Activated CD8-positive, alpha-beta memory T cell treated with anti-CD3 and anti-CD28 coated beads for 4 hours (primary cell): ENCODE measurements around the gene IL6ST.
A peak's percentile ranks its signal among the peaks of the same experiment; 100 is the strongest.
"Not testable (repeated sequence)": the region's sequence is repeated elsewhere in the genome, so short reads cannot be mapped to it uniquely, and the experiment has no call there.

Source experiments
- DNase-seq, 2 donors: peaks; one replicate each; pipeline ENCODE4 v3.0.0-alpha.2; 2020; ENCODE audit warnings: low read depth in 2 of 2

IL6ST gene

DNA sequence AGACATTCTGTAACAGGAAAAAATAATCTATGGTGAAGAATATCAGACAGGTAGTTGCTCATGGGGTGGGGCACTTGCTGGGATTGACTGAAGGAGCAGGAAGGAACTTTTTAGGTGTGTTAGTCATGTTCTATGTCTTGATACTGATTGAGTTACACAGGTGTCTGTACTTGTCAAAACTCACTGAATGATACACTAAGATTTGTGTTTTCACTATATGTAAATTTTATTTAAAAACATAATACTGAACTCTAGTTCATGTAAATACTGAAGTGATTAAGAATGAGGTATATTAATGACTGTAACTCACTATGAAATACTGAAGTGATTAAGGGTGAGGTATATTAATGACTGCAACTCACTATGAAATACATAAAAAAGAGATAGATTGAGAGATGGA lies 28.5 kb downstream of the IL6ST start:
- no peak for DNase-seq

DNA sequence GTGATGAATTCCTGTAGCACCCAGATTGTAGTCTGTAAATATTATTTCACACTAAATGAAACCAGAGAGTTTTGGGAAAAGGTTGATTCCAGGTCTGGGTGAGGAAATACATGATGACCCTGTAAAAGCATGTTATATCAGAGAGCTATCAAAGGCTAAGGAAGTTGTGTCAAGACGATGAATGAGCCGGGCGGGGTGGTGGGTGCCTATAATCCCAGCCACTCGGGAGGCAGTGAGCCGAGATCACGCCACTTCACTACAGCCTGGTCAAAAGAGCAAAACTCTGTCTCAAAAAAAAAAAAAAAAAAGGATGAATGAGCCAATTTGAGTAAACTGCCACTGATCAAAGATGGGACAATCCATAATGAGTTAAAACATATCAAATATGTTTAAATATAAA lies 29.2 kb downstream of the IL6ST start:
- DNase-seq, result no peak

DNA sequence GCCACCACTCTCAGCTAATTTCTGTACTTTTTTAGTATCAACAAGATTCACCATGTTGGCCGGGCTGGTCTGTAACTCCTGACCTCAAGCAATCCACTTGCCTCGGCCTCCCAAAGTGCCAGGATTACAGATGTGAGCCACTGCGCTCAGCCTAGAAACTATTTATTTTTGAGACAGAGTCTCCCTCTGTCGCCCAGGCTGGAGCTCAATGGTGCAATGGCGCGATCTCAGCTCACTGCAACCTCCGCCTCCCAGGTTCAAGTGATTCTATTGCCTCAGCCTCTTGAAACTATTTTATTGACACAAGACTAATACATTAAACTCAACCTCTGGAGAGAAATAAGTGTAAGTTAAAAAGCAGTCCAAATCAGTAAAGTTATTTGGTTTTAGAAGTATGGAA lies 34.0 kb downstream of the IL6ST start:
- no peak for DNase-seq

DNA sequence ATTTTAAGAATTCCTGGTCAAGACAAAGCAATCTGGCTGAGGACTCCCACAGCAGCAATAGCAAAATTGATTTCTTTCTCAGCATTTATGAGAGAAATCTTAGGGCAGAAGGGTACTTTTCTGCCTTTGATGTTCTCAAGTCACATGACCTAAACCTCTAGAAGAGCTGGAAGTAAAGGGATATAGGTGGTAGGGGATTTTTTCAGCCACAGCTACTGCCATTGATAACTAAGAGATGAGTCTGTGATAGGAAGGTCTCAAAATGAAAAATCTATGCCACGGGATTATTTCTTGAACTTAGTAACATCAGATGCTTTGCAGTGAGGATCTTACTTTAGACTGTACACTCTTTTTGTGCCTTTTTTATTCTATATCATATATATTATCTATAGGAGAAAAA lies 35.6 kb downstream of the IL6ST start:
- no peak for DNase-seq

DNA sequence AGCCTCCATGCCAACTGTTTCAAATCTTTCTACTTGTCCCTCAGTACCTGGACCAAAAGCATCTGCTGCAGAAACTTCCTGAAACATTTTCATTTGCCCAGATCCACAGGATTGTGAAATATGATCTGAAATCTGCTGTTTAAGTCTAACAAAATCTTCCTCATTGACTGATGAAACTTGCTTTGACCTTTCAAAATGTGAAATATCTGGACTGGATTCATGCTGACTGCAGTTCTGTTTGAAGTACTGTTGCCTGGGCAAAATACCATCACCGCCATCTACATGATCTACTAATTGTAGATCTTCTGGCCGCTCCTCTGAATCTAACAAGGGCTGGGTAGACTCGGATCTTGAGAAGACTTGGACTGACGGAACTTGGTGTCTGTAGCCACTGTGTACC lies 53.6 kb downstream of the IL6ST start:
- DNase-seq, result not testable (repeated sequence)

DNA sequence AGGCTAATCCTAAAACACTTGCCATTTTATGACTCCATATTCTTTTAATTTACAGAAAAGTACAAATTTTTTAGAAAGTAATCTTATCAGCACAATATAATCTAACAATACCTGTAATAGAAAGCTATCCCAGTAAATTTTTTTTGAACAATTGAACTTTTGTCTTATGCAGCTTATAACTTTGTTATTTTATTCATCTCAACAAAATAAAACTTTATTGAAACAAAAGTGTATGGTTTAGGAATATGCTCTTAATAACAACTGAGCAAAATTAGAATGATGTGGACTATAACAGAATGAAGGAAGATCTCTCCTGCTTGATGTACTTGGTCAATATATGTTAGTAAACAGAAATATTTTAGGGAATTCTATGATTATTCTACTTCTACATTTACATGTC lies 57.2 kb downstream of the IL6ST start:
- DNase-seq, result not testable (repeated sequence)

DNA sequence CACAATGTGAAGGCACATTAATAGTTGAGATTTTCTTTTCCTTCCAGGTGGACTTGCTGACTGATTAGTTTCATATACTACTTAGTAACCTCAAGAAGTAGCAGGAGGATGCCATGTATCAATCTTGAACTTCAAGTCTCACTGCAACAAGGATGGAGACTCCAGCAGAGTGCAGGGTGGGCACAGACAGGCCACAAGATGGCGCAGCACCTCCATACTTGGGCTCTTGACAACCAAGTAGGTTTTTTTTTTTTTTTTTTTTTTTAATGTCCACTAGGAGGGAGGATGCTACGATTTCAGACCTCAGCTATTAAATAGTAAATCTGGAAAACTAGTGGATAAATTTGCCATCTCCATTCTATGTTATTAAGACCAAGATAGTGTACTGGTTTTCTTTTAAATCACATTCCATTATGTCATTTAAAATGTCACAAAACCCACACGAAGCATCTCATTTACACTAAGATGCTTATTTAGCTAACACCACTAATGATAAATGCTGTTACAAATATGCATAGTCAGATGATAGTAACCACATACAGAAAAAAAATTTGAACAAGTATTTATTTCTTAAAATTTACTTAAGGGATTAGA lies 58.6 kb downstream of the IL6ST start:
- peak; percentile 46 to 51 for DNase-seq

DNA sequence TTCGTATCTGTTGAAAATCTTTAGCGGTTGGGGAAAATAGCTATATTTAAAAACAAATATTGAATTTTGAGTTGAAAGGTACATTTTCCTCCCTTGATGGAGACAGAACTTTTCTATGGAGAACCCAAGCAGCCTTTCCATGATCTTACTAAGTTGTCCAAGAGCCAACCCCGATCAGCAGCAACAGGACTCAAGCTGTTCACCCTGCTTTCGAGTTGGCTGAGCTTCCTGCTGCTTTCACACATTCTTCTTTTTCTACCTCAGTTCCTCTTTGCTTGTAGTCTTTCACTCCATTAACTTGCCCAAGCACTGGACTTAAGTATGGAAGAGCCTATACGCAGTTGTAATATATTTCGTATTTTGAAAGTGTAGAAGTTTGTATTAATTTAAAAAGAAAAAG lies 59.4 kb downstream of the IL6ST start:
- no peak for DNase-seq

DNA sequence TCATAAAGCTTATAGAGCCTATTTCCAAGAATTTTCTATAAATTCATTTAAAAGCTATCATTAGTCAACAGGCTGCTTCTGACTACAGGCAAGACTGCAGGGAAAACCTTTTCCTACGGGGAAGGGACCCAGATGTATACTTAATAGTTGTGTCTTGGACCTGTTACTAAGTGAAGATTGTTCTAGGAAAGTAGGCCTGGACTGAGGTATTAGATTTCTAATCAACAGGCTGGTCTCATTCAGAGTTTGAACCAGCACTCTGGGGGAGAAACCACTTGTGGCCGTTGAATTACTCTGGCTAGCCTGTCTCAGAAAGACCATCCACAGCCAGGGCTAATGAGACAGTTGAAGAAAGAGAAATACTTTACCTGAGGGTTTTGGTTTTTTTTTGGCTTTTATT lies 60.0 kb downstream of the IL6ST start:
- no peak for DNase-seq

DNA sequence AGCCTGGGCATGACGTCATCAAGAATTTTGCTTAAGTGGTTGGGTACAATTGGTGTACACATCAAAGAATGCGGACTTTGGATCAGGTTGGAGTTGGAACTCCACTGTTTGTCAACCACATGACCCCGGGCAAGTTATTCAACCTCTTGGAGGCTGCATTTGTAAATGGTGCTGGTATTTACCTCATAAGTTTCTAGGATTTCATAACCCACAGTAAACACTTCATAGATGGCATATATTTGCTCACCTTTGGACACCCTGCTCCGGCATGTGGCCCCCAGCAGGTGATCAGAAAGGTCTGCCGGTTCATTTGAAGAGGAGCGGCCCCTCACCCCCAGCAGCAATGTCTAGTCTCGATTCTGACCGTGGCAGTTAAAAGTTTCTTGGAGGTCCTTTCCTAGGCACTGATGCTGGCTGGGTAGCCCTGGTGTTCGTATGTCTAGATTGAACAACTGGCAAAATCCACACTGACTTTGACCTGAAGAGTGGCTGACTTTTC lies 60.6 kb downstream of the IL6ST start:
- DNase-seq, result no peak

DNA sequence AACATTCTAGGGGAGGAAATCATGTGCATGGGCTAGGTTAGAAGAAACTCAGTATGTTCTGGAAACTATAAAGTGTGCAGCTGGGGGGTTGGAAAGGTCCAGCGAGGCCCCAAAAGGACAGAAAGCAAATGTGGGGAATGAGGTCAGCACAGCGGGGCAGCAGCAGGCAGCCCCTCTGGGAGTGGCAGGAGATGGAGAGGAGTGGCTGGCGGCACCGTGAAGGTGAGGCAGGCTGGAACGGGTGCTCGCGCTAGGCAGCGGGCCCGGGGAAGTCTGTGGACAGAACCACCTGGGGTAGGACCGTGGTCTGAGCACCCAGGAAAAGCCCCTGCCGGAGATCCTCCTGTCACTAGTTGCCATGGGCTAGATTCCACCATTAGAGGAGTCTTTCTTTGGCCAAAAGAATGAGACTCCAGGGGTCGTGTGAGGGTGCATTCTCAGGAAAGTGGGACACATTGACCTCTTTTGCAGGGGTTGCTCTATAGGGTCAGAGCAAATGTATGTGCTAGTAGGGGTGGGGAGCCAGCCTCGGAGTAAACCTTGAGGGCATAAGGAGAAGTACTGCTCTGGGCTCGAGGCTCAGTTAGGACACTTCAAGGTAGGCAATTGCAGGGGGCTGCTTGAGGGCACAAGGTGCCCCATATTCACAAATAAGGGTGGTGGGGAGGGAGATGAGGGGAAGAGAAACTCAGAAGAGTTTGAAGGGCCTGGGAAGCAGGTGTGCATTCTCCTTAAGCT lies 61.2 kb downstream of the IL6ST start:
- DNase-seq, result no peak

DNA sequence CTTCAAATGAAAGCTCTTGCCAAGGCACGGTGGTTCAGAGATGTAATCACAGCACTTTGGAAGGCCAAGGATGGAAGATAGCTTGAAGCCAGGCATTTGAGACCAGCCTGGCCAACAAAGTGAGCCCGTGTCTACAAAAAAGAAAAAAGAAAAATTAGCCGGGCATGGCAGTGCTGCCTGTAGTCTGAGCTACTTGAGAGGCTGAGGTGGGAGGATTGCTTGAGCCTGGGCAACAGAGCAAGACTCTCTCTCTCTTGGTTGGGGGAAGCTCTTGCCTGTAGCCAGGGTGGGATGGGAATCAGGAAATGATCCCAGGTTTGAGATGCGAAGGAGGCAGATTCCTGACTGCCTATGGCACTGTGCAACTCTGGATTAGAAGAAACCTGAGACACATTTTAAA lies 62.1 kb downstream of the IL6ST start:
- DNase-seq, result no peak

DNA sequence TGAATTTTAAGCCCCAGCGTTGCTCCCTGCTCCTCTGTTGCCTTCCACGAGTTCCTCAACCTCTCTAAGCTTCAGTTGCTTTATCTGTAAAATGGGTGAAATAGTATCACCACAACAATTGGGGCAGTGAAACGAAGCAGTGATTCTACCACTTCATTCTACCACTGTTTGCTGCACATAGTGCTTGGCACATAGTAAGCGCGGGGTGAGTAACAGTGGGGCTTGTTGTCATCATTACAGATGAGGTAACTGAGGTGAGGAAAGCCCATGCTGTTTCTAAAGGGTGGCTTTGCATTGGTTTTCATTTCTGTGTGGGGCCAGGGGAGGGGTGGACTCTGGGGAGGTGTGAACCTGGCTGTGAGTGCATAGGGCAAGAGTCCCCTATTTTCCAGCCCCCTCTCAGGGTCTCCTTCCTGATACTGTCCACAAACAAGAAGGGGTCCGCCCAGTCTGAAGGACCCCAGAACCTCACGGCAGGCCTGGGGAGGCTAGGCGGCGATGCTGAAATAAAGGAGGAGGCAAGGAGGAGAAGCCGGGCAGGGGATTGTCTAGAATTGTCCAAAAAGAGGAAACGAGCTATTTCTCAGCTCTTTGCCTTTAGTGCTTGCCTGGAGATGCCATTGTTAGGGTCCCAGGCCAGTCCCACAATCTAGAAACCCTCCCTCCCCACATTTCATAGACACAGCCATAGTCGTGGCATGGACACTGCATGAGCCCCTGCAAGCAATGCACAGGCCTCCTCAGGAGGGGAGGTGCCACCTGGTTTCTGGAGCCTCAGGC lies 65.6 kb downstream of the IL6ST start:
- no peak for DNase-seq

DNA sequence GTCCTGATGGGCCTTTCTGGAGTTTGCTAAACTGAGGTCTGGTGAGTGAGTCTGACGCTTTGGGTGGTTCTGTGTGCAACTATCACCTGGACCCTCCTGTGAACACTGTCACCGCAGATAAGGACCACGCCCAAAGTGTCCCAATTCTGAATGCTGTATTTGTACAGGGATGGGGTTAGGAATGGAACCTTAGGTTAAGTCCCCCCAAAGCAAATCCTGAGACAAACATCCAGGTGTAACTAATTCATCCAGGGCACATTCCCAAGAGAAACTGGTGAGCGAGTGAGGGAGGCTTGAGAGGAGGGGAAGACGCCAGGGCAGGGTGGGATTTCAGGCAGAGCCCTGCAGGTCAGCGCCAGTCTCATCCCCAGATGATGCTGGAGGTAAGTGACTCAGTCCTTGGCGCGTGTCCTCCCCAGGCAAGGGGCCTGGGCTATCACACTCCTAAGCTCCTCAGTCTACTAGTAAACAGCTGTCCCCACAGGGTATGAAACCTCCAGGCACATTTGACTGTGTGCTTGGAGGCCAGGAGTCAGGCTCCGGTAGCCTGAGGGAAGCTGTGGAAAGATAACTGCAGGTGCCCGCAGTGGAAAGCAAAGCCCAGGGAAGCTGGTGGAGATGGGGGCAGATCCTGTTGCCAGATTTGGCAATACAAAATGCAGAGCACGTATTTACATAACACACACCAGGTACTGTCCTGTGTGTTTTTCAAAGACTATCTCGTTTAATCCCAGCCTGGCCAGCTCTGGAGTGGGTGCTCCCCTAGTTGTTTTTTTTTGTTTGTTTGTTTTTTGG lies 66.7 kb downstream of the IL6ST start:
- no peak for DNase-seq

DNA sequence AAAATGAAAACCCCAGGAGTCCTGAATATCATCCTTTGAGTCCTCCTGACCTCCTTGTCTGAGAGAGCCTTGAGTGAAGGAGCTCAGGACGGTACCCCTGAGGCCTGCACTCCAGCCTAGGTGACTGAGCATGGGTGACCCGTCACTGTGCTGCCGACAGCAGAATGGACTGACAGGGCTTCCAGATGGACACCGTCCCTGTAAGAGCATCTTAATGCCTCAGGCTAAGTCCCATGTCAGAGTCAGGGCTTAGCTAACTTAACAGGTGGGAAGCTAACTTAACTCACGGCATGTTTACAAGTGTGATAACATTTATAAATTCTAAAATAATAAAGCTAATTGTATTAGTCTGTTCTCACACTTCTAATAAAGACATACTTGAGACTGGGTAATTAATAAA lies 68.3 kb downstream of the IL6ST start:
- DNase-seq, result no peak

DNA sequence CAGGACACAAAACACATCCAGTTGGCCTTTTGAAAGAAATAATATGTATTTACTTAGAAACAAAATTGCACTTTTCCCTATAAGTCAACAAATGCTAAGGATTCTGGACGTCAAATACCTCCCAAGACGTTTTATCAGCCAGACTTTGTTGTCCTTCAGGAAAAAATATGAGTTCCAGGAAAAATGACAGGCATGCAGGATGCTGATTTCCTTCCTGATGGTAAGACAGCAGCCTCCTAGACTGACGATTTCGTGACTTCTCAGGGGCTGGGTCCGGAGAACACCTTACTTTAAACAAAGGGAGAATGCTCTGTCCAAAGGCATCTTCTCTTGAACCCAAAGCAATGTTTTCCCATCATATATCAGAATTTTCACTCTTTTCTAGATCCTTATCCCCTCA lies 69.1 kb downstream of the IL6ST start:
- DNase-seq, result no peak

DNA sequence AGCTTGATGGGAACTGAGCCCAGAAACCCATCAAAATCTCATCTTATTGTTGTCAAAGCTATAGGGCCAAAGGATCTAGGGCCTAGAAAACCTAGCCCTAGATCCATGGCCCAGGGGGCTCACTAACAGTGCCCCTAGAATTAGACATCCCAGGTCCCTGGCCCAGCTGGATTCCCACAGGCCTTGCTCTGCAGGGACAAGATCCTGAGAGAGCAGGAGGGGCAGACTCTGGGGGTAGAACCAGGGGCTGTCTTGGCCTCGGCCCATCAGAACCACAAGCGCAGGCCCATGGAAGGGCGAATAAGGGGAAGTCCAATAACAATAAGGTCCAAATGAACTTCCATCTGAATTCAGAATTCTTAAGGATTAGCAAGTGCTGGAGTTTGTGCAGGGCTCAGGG lies 69.6 kb downstream of the IL6ST start:
- DNase-seq, result no peak

DNA sequence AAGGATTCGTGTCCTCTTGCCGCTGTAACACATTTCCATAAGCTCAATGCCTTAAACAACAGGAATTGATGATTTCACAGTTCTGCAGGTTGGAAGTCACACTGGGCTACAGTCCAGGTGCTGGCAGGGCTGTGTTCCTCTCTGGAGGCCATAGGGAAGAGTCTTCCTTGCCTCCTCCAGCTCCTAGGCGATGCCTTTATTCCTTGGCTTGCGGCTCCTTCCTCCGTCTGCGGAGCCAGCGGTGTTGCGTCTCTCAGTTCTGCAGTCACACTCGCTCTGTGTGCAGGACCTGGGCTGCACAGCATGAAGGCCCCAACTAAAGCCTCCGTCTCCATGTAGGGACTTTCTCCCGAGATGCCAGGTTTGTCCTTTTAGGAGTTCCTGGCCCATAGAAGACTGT lies 70.0 kb downstream of the IL6ST start:
- no peak for DNase-seq

DNA sequence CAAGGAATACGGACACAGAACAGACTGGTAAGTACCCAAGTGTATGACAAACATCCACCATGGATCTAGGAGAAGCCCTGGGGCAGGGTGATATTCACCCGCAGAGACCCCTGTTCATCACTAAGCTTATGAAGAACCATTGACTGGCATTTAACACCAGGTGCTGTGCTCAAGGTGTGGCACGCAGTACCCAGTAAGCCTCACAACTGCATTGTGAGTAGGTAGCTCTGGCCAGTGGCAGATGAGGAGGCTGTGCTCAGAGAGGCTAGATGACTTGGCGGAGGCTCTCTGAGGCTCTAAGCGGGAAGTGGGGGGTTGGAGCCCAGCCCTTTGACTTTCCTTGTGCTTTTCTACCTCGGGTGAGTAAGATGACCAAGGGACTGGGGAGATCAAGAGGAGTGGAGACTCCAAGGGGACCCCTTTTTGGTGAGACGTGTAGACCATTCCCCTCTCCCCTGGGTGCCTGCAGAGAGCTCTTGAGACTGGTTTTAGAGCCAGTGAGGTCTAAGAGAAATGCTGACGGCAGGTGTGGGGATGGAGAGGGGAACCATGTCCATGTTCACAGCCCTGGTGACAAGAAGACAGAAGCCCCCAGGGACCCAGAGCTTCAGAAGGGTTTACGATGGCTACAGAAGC lies 70.8 kb downstream of the IL6ST start:
- no peak for DNase-seq

DNA sequence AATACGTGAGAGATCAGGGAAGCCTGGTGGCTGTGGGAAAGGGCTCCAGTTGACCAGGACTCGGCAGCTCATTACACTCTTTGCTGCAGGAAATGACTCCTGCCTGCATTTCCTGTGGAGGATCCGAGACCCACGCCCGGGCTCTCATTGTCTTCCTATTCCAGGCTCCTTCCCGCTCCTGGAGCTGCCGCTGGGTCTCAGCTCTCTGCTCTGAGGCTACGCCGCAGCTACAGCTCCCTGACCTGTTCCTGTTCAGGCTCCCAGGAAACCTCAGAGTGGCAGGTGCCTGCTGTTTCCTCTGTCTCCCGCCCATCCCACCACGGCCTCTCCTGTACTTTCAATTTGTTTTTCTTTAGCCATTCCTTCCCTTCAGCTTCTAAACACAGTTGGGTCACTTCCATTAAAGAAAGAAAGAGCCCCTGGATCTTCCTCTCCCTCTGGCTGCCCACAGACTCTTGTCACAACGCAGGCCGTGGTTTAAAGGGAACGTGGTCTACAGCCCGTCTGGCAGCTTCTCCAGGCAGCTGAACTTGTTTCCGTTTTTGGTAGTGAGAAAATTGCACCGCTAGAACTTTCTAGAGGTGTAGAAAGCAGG lies 71.5 kb downstream of the IL6ST start:
- DNase-seq, result no peak

DNA sequence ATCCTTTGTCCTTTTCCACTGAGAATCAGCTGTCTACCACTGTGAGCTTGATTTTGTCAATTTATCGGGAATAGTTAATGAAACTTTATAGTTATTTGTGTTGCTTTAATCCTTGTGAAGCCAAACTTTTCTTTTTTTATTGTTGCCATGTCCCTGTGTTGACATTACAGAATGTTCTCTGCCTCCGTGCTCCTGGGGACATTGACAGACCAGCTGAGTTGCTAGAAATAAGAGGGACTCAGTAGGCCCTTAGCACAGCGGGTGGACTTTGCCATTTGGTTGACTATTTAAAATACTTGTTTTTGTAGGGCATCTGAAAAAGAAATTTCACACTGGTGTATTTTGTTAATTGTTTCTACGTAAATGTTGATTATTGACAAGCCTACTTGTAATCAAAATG lies 73.1 kb downstream of the IL6ST start:
- no peak for DNase-seq
